ENCODE measurements around the gene RFX1. TPM values are rescaled to one million over a fixed set of nuclear protein-coding genes. Genes with fewer than 3 reads are reported as not detected.

Gene RFX1
- total and polyA plus RNA-seq, 2 of the 13 experiments (the other 11 are each of a cell fraction or from before 2014, with no cell fraction given) = 1.1 to 1.3 TPM

GRCh38 chr19:14006766-14007562 lies 844 bp upstream of the RFX1 start (continued):
- TF ChIP-seq THAP11 (CRISPR knock-in tag; IDR thresholded peaks at IDR 0.05) = peak; percentile 94
- TF ChIP-seq SOX5 (CRISPR knock-in tag; IDR thresholded peaks at IDR 0.05; ENCODE audit: borderline replicate concordance) = 0 out of 2 replicates have a peak, but pooled peaks have one; percentile 33
- TF ChIP-seq ELK4 (CRISPR knock-in tag; IDR thresholded peaks at IDR 0.05; ENCODE audit: borderline replicate concordance) = no peak
- TF ChIP-seq, protein P1, sequence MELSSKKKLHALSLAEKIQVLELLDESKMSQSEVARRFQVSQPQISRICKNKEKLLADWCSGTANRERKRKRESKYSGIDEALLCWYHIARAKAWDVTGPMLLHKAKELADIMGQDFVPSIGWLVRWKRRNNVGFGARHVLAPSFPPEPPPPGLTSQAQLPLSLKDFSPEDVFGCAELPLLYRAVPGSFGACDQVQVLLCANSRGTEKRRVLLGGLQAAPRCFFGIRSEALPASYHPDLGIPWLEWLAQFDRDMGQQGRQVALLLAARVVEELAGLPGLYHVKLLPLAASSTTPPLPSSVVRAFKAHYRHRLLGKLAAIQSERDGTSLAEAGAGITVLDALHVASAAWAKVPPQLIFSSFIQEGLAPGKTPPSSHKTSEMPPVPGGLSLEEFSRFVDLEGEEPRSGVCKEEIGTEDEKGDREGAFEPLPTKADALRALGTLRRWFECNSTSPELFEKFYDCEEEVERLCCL (CRISPR knock-in tag; IDR thresholded peaks at IDR 0.05; ENCODE audit: borderline replicate concordance) = no peak
- TF ChIP-seq PRPF4 (IDR thresholded peaks at IDR 0.05; ENCODE audit: low read depth, low read length, poor library complexity, severe bottlenecking) = no peak
- TF ChIP-seq RFX1 (IDR thresholded peaks at IDR 0.05) = no peak
- peak; percentile 83; the same call in 1 of the 2 replicates for TF ChIP-seq WIZ (CRISPR knock-in tag; IDR thresholded peaks at IDR 0.05)
- no peak for TF ChIP-seq PCBP1 (IDR thresholded peaks at IDR 0.05; ENCODE audit: borderline replicate concordance, low read depth, low read length)
- TF ChIP-seq, protein P2, sequence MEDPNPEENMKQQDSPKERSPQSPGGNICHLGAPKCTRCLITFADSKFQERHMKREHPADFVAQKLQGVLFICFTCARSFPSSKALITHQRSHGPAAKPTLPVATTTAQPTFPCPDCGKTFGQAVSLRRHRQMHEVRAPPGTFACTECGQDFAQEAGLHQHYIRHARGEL (CRISPR knock-in tag; IDR thresholded peaks at IDR 0.05) = peak; percentile 67
- 0 out of 2 replicates have a peak, but pooled peaks have one; percentile 62 for TF ChIP-seq MYNN (CRISPR knock-in tag; IDR thresholded peaks at IDR 0.05; ENCODE audit: low read depth)
- no peak for TF ChIP-seq TRAFD1 (CRISPR knock-in tag; IDR thresholded peaks at IDR 0.05; ENCODE audit: borderline replicate concordance)
- TF ChIP-seq TEAD3 (CRISPR knock-in tag; optimal IDR thresholded peaks at IDR 0.05; ENCODE audit: borderline replicate concordance) = peak; percentile 52
- TF ChIP-seq SNAI1 (CRISPR knock-in tag; IDR thresholded peaks at IDR 0.05; ENCODE audit: borderline replicate concordance) = no peak
- peak; percentile 58 for TF ChIP-seq HNRNPLL (IDR thresholded peaks at IDR 0.05; ENCODE audit: low read depth, low read length, poor library complexity, severe bottlenecking)
- TF ChIP-seq ZNF570 (CRISPR knock-in tag; IDR thresholded peaks at IDR 0.05; ENCODE audit: borderline replicate concordance) = no peak
- no peak; the same call in 1 of the 2 replicates for TF ChIP-seq RFXAP (CRISPR knock-in tag; IDR thresholded peaks at IDR 0.05; ENCODE audit: borderline replicate concordance)
- no peak for TF ChIP-seq SIX1 (CRISPR knock-in tag; IDR thresholded peaks at IDR 0.05; ENCODE audit: borderline replicate concordance)
- peak; percentile 89; the same call in 1 of the 2 replicates for TF ChIP-seq SNAPC4 (CRISPR knock-in tag; IDR thresholded peaks at IDR 0.05)
- no peak for TF ChIP-seq ZNF850 (CRISPR knock-in tag; conservative IDR thresholded peaks at IDR 0.05)
- peak; percentile 14; the same call in 1 of the 2 replicates for TF ChIP-seq CEBPG (CRISPR knock-in tag; IDR thresholded peaks at IDR 0.05)
